ENCODE results near the gene BCAR3. TPM values are rescaled to one million over a fixed set of nuclear protein-coding genes. Genes with fewer than 3 reads are reported as not detected.

BCAR3 gene
- total and polyA plus RNA-seq, 2 of the 4 experiments (the other 2 are of a cell fraction), result 41.4 to 46.4 TPM

DNA sequence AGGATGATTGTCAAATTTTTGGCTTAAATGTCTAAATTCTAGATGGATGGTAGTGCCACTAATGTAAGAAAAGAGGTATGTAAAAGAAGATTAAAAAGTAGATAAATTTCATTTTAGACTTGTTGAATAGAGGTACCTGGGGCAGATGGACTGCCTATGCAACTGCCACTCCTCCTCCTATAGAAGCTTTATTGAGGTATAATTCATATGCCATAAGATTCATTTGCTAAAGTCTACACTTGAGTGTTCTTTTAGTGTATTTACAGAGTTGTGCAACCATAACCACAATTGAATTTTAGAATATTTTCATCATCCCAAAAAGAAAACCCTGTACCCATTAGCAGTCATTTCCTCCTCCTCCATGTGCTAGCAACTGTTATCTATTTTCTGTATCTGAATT, 163.1 kb downstream of the BCAR3 start:
- H2BK5ac ChIP-seq (ENCODE audit: low read depth, low read length, poor library complexity, severe bottlenecking), result no peak overlapping the region
- H3K9me3 ChIP-seq (ENCODE audit: control insufficient read depth, insufficient read depth, low read length), result no peaks in the 10 kb centered on the region
- no peak overlapping the region for H2BK120ac ChIP-seq (ENCODE audit: low read depth, low read length)
- TF ChIP-seq CEBPB (IDR thresholded peaks at IDR 0.05; ENCODE audit: low read depth, low read length) (peak; percentile 46; the same call in 1 of the 2 replicates), USF2 (IDR thresholded peaks at IDR 0.05; ENCODE audit: low read depth, low read length) (no peak)
- in situ Hi-C loops (cut with MboI; ENCODE audit: low sequenced_read_pairs), result no loop called here
- H2AK9ac ChIP-seq (replicated peaks; ENCODE audit: low read depth, low read length, poor library complexity), result no peak overlapping the region
- H3K23ac ChIP-seq (ENCODE audit: low read depth, low read length), result no peak overlapping the region
- no peak overlapping the region for H2BK20ac ChIP-seq (ENCODE audit: low read depth, low read length)
- H2BK15ac ChIP-seq (ENCODE audit: low read depth, low read length), result no peak overlapping the region
- no peak overlapping the region for H4K91ac ChIP-seq (ENCODE audit: insufficient read depth, low read depth, low read length)
- H2AFZ ChIP-seq (replicated peaks; ENCODE audit: low read length, poor library complexity), result no peak overlapping the region
- CTCF ChIA-PET, result no interaction called here
- H3K79me1 ChIP-seq (ENCODE audit: low read depth in 1 of 2, low read length in 2 of 2), result peaks cover 0 to 7% of the 10 kb centered on the region in 2 experiments; a peak in 3 of 4 replicates
- no peaks in the 10 kb centered on the region for H4K20me1 ChIP-seq (ENCODE audit: insufficient read depth, low read length)
- ATAC-seq (ENCODE audit: low read depth) (no peak), DNase-seq (no peak)
- no peak overlapping the region for H3K27ac ChIP-seq (ENCODE audit: insufficient read depth, low read length)
- no peaks in the 10 kb centered on the region for H3K27me3 ChIP-seq (ENCODE audit: control insufficient read depth, insufficient read depth, low read length)
- no peak overlapping the region for H2AK5ac ChIP-seq (ENCODE audit: low read depth, low read length)
- H4K5ac ChIP-seq (ENCODE audit: low read depth, low read length), result no peak overlapping the region
- intact Hi-C loops (cut with micrococcal nuclease), result no loop called here
- no peak overlapping the region for H3K14ac ChIP-seq (replicated peaks; ENCODE audit: low read depth, low read length)
- no peak overlapping the region for H3K9ac ChIP-seq (ENCODE audit: low read depth, low read length)
- H3K4me2 ChIP-seq (ENCODE audit: low read depth, low read length), result no peak overlapping the region
- peaks cover 2% of the 10 kb centered on the region; the same call in 1 of the 2 replicates for H3K36me3 ChIP-seq (ENCODE audit: control insufficient read depth, insufficient read depth, low read length)
- H3K4ac ChIP-seq (ENCODE audit: low read depth, low read length), result no peak overlapping the region
- H3K4me1 ChIP-seq (ENCODE audit: control insufficient read depth, insufficient read depth, low read length), result peaks cover 3% of the 10 kb centered on the region; the same call in 1 of the 2 replicates
- H3K56ac ChIP-seq (ENCODE audit: extremely low read depth, insufficient read depth, low read length), result no peak overlapping the region
- POLR2A ChIA-PET (ENCODE audit: unreplicated experiment), result no interaction called here
- dilution Hi-C loops (cut with HindIII; ENCODE audit: low sequenced_read_pairs, unreplicated experiment), result no loop called here
- no peak overlapping the region for H4K8ac ChIP-seq (ENCODE audit: low read depth in 2 of 2, low read length in 2 of 2)
- no peaks in the 10 kb centered on the region for H3K9me1 ChIP-seq (ENCODE audit: insufficient read depth, low read length)
- BruUV-seq (replicated peaks), result no TSS peak
- H3K4me3 ChIP-seq (ENCODE audit: insufficient read depth, low read depth, low read length), result no peak overlapping the region
- no peak overlapping the region for H3K18ac ChIP-seq (ENCODE audit: low read depth, low read length)

All from IMR-90 (cell line).